Smooth muscle cell of the umbilical artery (primary cell): ENCODE measurements around the gene TAP2. TPM values are rescaled to one million over a fixed set of nuclear protein-coding genes. Genes with fewer than 3 reads are reported as not detected.

Experiments
- total RNA-seq: library from RNA; depleted of rRNA; stranded (reverse); fragments of >200 nt; gene quantifications from 2 replicates; pipeline ENCODE4 v1.2.3, GENCODE V29; 2014

Gene TAP2
- total RNA-seq = 8.3 and 11.4 TPM in 2 replicates

DNA sequence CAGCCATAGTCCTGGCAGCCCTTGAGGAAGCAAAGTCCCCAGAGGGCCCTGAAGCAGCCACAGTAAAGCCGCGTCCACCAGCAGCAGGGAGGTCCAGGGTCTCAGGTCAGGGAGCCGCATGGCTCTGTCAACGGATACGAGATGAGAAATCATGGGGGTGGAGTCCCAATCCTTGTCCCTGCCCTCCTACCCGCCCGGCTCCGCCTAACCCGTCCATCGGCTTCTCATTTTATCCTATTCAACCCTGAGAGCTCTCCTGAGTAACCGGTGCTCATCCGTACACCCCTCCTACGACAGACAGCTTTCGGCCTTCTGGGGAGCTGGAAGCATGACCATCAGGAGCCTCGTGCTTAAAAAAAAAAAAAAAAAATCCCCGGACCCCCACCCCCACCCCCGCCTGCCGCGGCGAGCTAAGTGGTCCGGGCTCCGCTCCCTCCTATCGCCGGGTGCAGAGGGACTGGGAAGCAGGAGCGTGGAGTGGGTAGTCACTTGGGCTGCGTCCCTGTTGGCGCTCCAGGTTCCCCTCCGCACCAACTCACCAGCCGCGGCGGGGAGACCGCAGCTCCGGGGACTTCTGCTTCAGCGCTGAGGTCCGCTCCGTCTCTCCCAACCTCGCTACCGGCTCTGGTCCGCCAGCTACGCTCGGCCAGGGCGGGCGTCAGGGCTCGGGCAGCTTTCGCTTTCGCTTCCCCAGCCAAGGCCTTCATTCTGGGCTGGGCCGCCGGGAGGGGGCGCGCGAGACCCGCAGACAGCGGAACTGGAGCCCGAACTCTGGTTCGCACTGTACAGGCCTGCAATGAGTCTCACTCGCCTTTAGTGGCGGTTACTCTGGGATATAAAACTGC is at the start of gene TAP2:
Gene TAP2, minus strand, starts transcription at position 626 of the 845 bp plus-strand sequence. Its CDS starts 506 bp downstream, at position 120.

DNA sequence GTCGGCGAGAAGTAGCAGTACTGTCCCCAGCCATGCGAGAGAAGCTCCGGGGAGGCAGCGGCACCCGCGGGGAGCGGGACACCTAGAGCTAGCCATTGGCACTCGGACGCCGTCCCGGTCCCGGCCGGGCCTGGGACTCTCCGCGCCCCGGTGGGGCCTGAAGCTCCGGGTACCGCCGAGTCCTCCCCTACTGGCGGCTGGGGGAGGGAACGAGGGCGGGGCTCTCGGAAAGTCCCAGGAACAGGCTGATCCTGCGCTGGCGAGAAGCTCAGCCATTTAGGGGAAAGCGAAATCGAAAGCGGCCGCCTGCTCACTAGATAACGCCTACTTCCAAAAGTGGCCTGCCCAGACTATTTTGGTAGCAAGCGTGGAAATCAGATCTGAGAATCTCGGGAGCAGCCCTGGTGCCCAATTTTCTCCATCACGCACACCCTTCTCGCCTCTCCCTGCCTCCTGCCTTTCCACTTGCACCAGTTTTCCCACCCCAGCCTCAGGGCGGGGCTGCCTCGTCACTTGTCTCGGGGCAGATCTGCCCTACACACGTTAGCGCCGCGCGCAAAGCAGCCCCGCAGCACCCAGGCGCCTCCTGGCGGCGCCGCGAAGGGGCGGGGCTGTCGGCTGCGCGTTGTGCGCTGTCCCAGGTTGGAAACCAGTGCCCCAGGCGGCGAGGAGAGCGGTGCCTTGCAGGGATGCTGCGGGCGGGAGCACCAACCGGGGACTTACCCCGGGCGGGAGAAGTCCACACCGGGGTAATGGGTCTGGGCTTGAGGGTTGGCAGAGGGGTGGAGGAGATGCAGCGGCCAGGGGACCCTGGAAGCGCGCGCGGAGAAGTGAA is 15.2 kb upstream of the TAP2 start, which contains the start of the genes PSMB9 and TAP1:
Gene PSMB9, plus strand, starts transcription at position 652 of the 835 bp plus-strand sequence. Its CDS starts 38 bp downstream, at position 690.
Gene TAP1, minus strand, starts transcription at position 164 of the 835 bp plus-strand sequence. Its CDS starts 68 bp downstream, at position 96.

DNA sequence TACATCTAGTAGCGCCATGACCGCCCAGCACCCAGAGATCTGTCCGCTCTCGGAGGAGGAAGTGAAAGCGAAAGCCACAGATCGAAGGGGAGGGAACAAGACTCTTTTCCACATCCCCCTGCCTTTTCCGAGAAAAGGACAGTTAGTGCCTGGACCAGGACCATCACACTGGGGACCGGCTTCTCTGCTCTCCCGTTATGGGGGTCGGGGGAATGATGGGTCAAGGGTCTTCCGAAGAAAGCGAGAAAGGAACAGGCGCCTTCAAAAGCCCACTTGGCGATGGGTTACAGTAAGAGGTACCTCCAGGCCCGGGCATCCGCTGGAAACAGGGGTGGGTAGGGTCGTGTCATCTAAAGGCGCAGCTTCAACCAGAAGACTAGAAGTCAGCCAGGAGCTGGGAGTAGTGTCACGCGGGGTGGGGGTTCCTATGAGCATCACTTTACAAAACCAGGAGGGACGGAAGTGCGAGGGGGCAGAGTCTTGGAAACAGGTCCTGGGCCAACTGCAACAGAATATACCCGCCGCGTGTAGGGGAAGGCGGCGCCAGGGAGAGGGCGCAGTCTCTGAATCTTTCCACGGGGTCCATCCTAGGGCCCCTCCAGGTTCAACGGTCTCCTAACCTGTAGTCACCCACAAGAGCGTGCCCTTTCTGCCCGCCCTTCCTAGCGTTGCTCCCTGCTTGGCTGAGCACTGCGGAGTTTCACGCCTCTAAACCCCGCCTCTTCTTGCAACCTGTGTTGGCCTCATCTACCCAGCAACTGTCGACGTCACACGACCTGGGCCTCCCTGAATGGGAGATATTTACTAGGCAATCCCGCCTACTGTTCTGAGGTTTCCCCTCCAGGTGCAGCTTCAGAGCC is 5.7 kb upstream of the TAP2 start, which contains the start of gene PSMB8:
Gene PSMB8, minus strand, starts transcription at position 69 of the 860 bp plus-strand sequence. Its CDS starts 51 bp downstream, at position 18.

DNA sequence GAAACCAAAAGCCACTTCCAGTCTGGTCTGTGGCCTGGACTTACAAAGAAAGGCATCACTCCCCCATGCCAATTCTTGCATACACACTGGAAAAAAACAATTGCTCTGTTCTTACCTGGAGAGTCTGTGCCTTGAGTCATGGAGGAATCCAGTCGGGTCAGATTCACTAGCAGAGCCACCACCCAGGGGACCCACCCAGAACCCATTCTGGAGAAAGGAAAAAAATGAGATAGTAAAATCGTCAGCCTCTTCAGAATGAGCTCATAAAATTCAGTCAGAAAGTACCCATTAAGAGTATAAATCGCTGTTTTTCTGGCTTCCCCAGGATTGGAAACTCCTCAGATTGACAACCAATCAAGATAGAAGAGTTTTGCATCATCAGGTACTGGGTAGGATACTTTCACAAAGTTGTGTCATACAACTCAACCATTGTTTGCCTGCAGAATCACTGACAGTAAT is 21.8 kb downstream of the TAP2 start, which contains the start of gene HLA-DOB:
Gene HLA-DOB, minus strand, starts transcription at position 257 of the 459 bp plus-strand sequence. Its CDS starts 51 bp downstream, at position 206.

Other genes with a start within 250 kb of the TAP2 start
- not detected in 2 replicates for gene HLA-DRB1, start 248.9 kb downstream of the TAP2 start, total RNA-seq
- gene HLA-DQA1, start 201.3 kb downstream of the TAP2 start, total RNA-seq = not detected in 2 replicates
- gene HLA-DQB1, start 172.1 kb downstream of the TAP2 start, total RNA-seq = not detected in 2 replicates
- not detected in 2 replicates for gene HLA-DQA2, start 97.3 kb downstream of the TAP2 start, total RNA-seq
- not detected in 2 replicates for gene HLA-DQB2, start 75.2 kb downstream of the TAP2 start, total RNA-seq
- gene HLA-DOB, start 21.7 kb downstream of the TAP2 start, total RNA-seq = 0.18 TPM in 1 of 2 replicates, not detected in the other
- gene PSMB8, start 5.3 kb upstream of the TAP2 start, total RNA-seq = 29.8 and 31.2 TPM in 2 replicates
- 54.9 and 66.3 TPM in 2 replicates for gene TAP1, start 15.0 kb upstream of the TAP2 start, total RNA-seq
- gene PSMB9, start 15.5 kb upstream of the TAP2 start, total RNA-seq = 11.6 and 12.9 TPM in 2 replicates
- not detected in 2 replicates for gene HLA-DMB, start 102.3 kb upstream of the TAP2 start, total RNA-seq
- 0.78 and 2.1 TPM in 2 replicates for gene HLA-DMA, start 114.4 kb upstream of the TAP2 start, total RNA-seq
- 79.3 and 102 TPM in 2 replicates for gene BRD2, start 129.9 kb upstream of the TAP2 start, total RNA-seq
- not detected in 2 replicates for gene HLA-DOA, start 170.9 kb upstream of the TAP2 start, total RNA-seq
- gene HLA-DPA1, start 234.9 kb upstream of the TAP2 start, total RNA-seq = 0.30 TPM in 1 of 2 replicates, not detected in the other
- 2.4 TPM in 1 of 2 replicates, not detected in the other for gene HLA-DPB1, start 237.3 kb upstream of the TAP2 start, total RNA-seq